ENCODE measurements around the gene CERK.

Gene CERK

GRCh38 chr22:46636221-46637002, 101.6 kb downstream of the CERK start:
- no peak for TF ChIP-seq POLR2AphosphoS5 (IDR thresholded peaks at IDR 0.05; ENCODE audit: low read depth, low read length)
- TF ChIP-seq REST (IDR thresholded peaks at IDR 0.05; ENCODE audit: insufficient read depth in 1 of 2, low read depth in 2 of 2, low read length in 2 of 2), result no peak

- TF ChIP-seq REST (IDR thresholded peaks at IDR 0.05; ENCODE audit: insufficient read depth in 1 of 2, low read depth in 2 of 2, low read length in 2 of 2) (no peak), POLR2AphosphoS5 (IDR thresholded peaks at IDR 0.05; ENCODE audit: low read depth, low read length) (no peak), FOXP2 (optimal IDR thresholded peaks at IDR 0.05; ENCODE audit: borderline replicate concordance, extremely low read depth, extremely low read length, insufficient read depth) (no peak), SIN3A (IDR thresholded peaks at IDR 0.05; ENCODE audit: borderline replicate concordance, insufficient read depth, low read length) (no peak), TAF1 (IDR thresholded peaks at IDR 0.05; ENCODE audit: borderline replicate concordance, insufficient read depth, low read length) (no peak)
Measured at GRCh38 chr22:46635756-46636155, 102.3 kb downstream of the CERK start.

Data from PFSK-1 (cell line).